GM21723 (cell line): ENCODE measurements around the gene RFX2.
"Not testable (repeated sequence)": the region's sequence is repeated elsewhere in the genome, so short reads cannot be mapped to it uniquely, and the experiment has no call there.

ENCODE experiments used
- ATAC-seq: cut with Tn5 transposase; IDR thresholded peaks from one replicate; pipeline ENCODE4 v1.9.1; 2021; ENCODE audit warnings: mild to moderate bottlenecking, moderate library complexity; ENCODE audit not compliant: unreplicated experiment

The RFX2 gene

GRCh38 chr19:6041991-6042481 lies 68.3 kb downstream of the RFX2 start:
- no peak for ATAC-seq

- ATAC-seq: no peak
These were observed 69.2 kb downstream of the RFX2 start for GRCh38 chr19:6041071-6041470.

- ATAC-seq: no peak
These were observed 70.6 kb downstream of the RFX2 start for GRCh38 chr19:6039566-6040225.

GRCh38 chr19:6038634-6039405 lies 71.5 kb downstream of the RFX2 start:
- no peak for ATAC-seq

- ATAC-seq: no peak
These were observed 75.3 kb downstream of the RFX2 start for GRCh38 chr19:6035026-6035425.

GRCh38 chr19:6034512-6034911 lies 75.8 kb downstream of the RFX2 start:
- ATAC-seq: no peak

GRCh38 chr19:6033744-6034264 lies 76.5 kb downstream of the RFX2 start:
- no peak for ATAC-seq

- no peak for ATAC-seq
These were observed 77.5 kb downstream of the RFX2 start for GRCh38 chr19:6032827-6033226.

GRCh38 chr19:6032381-6032780 lies 77.9 kb downstream of the RFX2 start:
- no peak for ATAC-seq

- no peak for ATAC-seq
These were observed 80.1 kb downstream of the RFX2 start for GRCh38 chr19:6030214-6030507.

- no peak for ATAC-seq
These were observed 83.7 kb downstream of the RFX2 start for GRCh38 chr19:6026390-6027227.

GRCh38 chr19:6024756-6025155 lies 85.5 kb downstream of the RFX2 start:
- not testable (repeated sequence) for ATAC-seq

GRCh38 chr19:6023936-6024335 lies 86.4 kb downstream of the RFX2 start:
- no peak for ATAC-seq

GRCh38 chr19:6023085-6023682 lies 87.1 kb downstream of the RFX2 start:
- no peak for ATAC-seq

GRCh38 chr19:6022570-6023064 lies 87.7 kb downstream of the RFX2 start:
- no peak for ATAC-seq

- ATAC-seq: no peak
These were observed 88.3 kb downstream of the RFX2 start for GRCh38 chr19:6021878-6022569.

GRCh38 chr19:6020972-6021805 lies 89.1 kb downstream of the RFX2 start:
- ATAC-seq: no peak

- ATAC-seq: no peak
These were observed 90.0 kb downstream of the RFX2 start for GRCh38 chr19:6020166-6020882.

GRCh38 chr19:6018786-6019185 lies 91.5 kb downstream of the RFX2 start:
- no peak for ATAC-seq
